Calu3 (cell line): ENCODE measurements around the gene BAMBI. TPM values are rescaled to one million over a fixed set of nuclear protein-coding genes. Genes with fewer than 3 reads are reported as not detected.

Experiments used
- BruUV-seq: library from RNA; stranded (reverse); fragments of 400-500 nt; replicated peaks from 2 replicates; lab custom pipeline; 2021; lab: Mats Ljungman, UMichigan
- CTCF ChIA-PET: fragments of 300-600 bp; sonication (Branson Sonifier 250); formaldehyde crosslinking; loops from one replicate; lab custom pipeline; 2022; ENCODE audit warnings: antibody characterized with exemption; lab: Charles Lee
- DNase-seq: peaks from one replicate; pipeline ENCODE4 v3.0.0; 2022
- H3K27ac Mint-ChIP-seq: one replicate; pipeline ENCODE4 v1.8.0; 2022; ENCODE audit warnings: mixed read lengths; ENCODE audit not compliant: unreplicated experiment
- H3K27me3 Mint-ChIP-seq: one replicate; pipeline ENCODE4 v1.8.0; 2022; ENCODE audit warnings: mixed read lengths; ENCODE audit not compliant: unreplicated experiment
- H3K36me3 Mint-ChIP-seq: one replicate; pipeline ENCODE4 v1.8.0; 2022; ENCODE audit warnings: mild to moderate bottlenecking, moderate library complexity, mixed read lengths; ENCODE audit not compliant: insufficient read depth, unreplicated experiment
- H3K4me1 Mint-ChIP-seq: one replicate; pipeline ENCODE4 v1.8.0; 2022; ENCODE audit warnings: mild to moderate bottlenecking, low read depth, mixed read lengths; ENCODE audit not compliant: unreplicated experiment
- H3K4me3 Mint-ChIP-seq: one replicate; pipeline ENCODE4 v1.8.0; 2022; ENCODE audit warnings: mild to moderate bottlenecking, low read depth, moderate library complexity, mixed read lengths; ENCODE audit not compliant: unreplicated experiment
- H3K9me3 Mint-ChIP-seq: one replicate; pipeline ENCODE4 v1.8.0; 2022; ENCODE audit warnings: low read depth, mixed read lengths; ENCODE audit not compliant: unreplicated experiment
- CTCF ChIP-seq: fragments of 200-600 bp; IDR thresholded peaks from one replicate; pipeline ENCODE4 v1.8.0; 2022; ENCODE audit warnings: antibody characterized with exemption; ENCODE audit not compliant: unreplicated experiment
- intact Hi-C: fragments of 100-400 bp; cut with micrococcal nuclease; formaldehyde crosslinking; loops from one replicate; pipeline ENCODE4 v1.10.0; 2022; ENCODE audit not compliant: unreplicated experiment
- total RNA-seq: library from RNA; stranded (reverse); gene quantifications from 2 replicates; pipeline ENCODE4 v1.2.3, GENCODE V29; 2022

The BAMBI gene
- total RNA-seq, 1 experiment from 2014 or later = 42.2 TPM

GRCh38 chr10:28714401-28715053 is 37.2 kb downstream of the BAMBI start:
- intact Hi-C loops = no loop called here
- no peak for TF ChIP-seq CTCF
- DNase-seq = no peak
- Mint-ChIP-seq H3K27me3 (no peaks in the 10 kb centered on the region), H3K4me1 (peaks cover 21% of the 10 kb centered on the region), H3K27ac (no peak overlapping the region), H3K9me3 (peaks cover 5% of the 10 kb centered on the region), H3K36me3 (peaks cover 4% of the 10 kb centered on the region), H3K4me3 (no peak overlapping the region)
- no TSS peak for BruUV-seq
- CTCF ChIA-PET = interaction anchor here (0.5 to 1.0 kb wide), 3 partner anchors 8 to 420 kb away, joined by 3 to 5 read pairs (median 3); no protein-coding TSS in a partner anchor

- intact Hi-C loops = no loop called here
- Mint-ChIP-seq H3K27me3 (no peaks in the 10 kb centered on the region), H3K36me3 (peaks cover 4% of the 10 kb centered on the region), H3K4me3 (no peak overlapping the region), H3K27ac (no peak overlapping the region), H3K4me1 (peaks cover 25% of the 10 kb centered on the region), H3K9me3 (peaks cover 5% of the 10 kb centered on the region)
- CTCF ChIA-PET = no interaction called here
- no peak for TF ChIP-seq CTCF
- BruUV-seq = no TSS peak
- no peak for DNase-seq
Measured at GRCh38 chr10:28715246-28715645, 37.9 kb downstream of the BAMBI start.

GRCh38 chr10:28715757-28716156 is 38.4 kb downstream of the BAMBI start:
- Mint-ChIP-seq H3K4me1 (peaks cover 25% of the 10 kb centered on the region), H3K4me3 (no peak overlapping the region), H3K36me3 (peaks cover 4% of the 10 kb centered on the region), H3K27ac (no peak overlapping the region), H3K9me3 (peaks cover 5% of the 10 kb centered on the region), H3K27me3 (no peaks in the 10 kb centered on the region)
- TF ChIP-seq CTCF = no peak
- CTCF ChIA-PET = no interaction called here
- DNase-seq = no peak
- BruUV-seq = no TSS peak
- intact Hi-C loops = no loop called here

GRCh38 chr10:28716748-28717147 is 39.4 kb downstream of the BAMBI start:
- Mint-ChIP-seq H3K4me1 (peaks cover 25% of the 10 kb centered on the region), H3K27me3 (no peaks in the 10 kb centered on the region), H3K27ac (no peak overlapping the region), H3K36me3 (peaks cover 10% of the 10 kb centered on the region), H3K4me3 (no peak overlapping the region), H3K9me3 (peaks cover 5% of the 10 kb centered on the region)
- intact Hi-C loops = no loop called here
- no TSS peak for BruUV-seq
- no peak for DNase-seq
- CTCF ChIA-PET = no interaction called here
- TF ChIP-seq CTCF = no peak
